ENCODE results near the gene ARSK. TPM values are rescaled to one million over a fixed set of nuclear protein-coding genes. Genes with fewer than 3 reads are reported as not detected.

Gene ARSK
- total RNA-seq, 1 experiment from 2014 or later: 8.5 TPM

GRCh38 chr5:95606419-95606818, 51.5 kb downstream of the ARSK start:
- H3K14ac ChIP-seq (ENCODE audit: insufficient read depth, low read length): no peak overlapping the region

More at GRCh38 chr5:95606419-95606818, 51.5 kb downstream of the ARSK start:
- Mint-ChIP-seq H3K4me1 (no peaks in the 10 kb centered on the region), H3K27me3 (ENCODE audit: low read depth) (peaks cover 2% of the 10 kb centered on the region), H3K9me3 (no peaks in the 10 kb centered on the region), H3K36me3 (ENCODE audit: insufficient read depth in 1 of 3, low read depth in 3 of 3) (no peaks in the 10 kb centered on the region; a peak in 1 of 7 replicates), H3K4me3 (no peak overlapping the region), H3K27ac (no peak overlapping the region; a peak in 1 of 7 replicates)
- no peak overlapping the region for H3K9ac ChIP-seq (ENCODE audit: extremely low read depth, insufficient read length, low read length)
- H3K18ac ChIP-seq (ENCODE audit: insufficient read length, low read depth, low read length): no peak overlapping the region
- no peak overlapping the region for H4K91ac ChIP-seq (ENCODE audit: insufficient read length, low read depth, low read length)
- H4K20me1 ChIP-seq (ENCODE audit: control insufficient read depth, insufficient read depth, insufficient read length): no peaks in the 10 kb centered on the region
- H2BK120ac ChIP-seq (ENCODE audit: low read depth, low read length, poor library complexity, severe bottlenecking): no peak overlapping the region
- no peak overlapping the region for H2BK5ac ChIP-seq (ENCODE audit: insufficient read length, low read length)
- H3K27ac ChIP-seq (ENCODE audit: insufficient read length, low read depth, low read length): no peak overlapping the region
- DNase-seq: no peak
- H3K56ac ChIP-seq (ENCODE audit: insufficient read length, low read depth, low read length): no peak overlapping the region
- H2BK20ac ChIP-seq (ENCODE audit: low read depth, low read length, poor library complexity, severe bottlenecking): no peak overlapping the region
- H3K4ac ChIP-seq (ENCODE audit: low read depth, low read length): no peak overlapping the region
- H4K8ac ChIP-seq (replicated peaks; ENCODE audit: insufficient read length, low read depth, low read length): no peak overlapping the region
- no peak overlapping the region for H2AFZ ChIP-seq (ENCODE audit: low read length)
- no peaks in the 10 kb centered on the region for H3K9me3 ChIP-seq (ENCODE audit: control insufficient read depth, low read depth, low read length)
- H3K79me2 ChIP-seq (ENCODE audit: insufficient read depth, low read length): no peaks in the 10 kb centered on the region
- no peak for TF ChIP-seq CTCF (conservative IDR thresholded peaks at IDR 0.05)
- no peak overlapping the region for H3T11ph ChIP-seq (ENCODE audit: low read length)
- WGBS (ENCODE audit: extremely low coverage, insufficient read length, low lambda C conversion rate): no CpG with 5 or more reads among the region's 1 CpG
- H3K79me1 ChIP-seq (ENCODE audit: insufficient read depth, low read depth, low read length, poor library complexity, severe bottlenecking): no peaks in the 10 kb centered on the region
- H2AK5ac ChIP-seq (ENCODE audit: insufficient read length, low read length): no peak overlapping the region
- no peak overlapping the region for H2BK15ac ChIP-seq (ENCODE audit: low read depth, low read length)
- no peak overlapping the region for H3K23ac ChIP-seq (ENCODE audit: insufficient read length, low read depth, low read length)
- H3K4me1 ChIP-seq (ENCODE audit: insufficient read depth, low read length): no peaks in the 10 kb centered on the region
- no peak overlapping the region for H4K5ac ChIP-seq (ENCODE audit: insufficient read length, low read depth, low read length)
- H3K4me2 ChIP-seq (ENCODE audit: insufficient read depth, insufficient read length, low read length): no peak overlapping the region
- H3K27me3 ChIP-seq (ENCODE audit: insufficient read depth, low read length): no peaks in the 10 kb centered on the region
- H2BK12ac ChIP-seq (ENCODE audit: insufficient read length, low read depth, low read length): no peak overlapping the region
- no peaks in the 10 kb centered on the region for H3K23me2 ChIP-seq (ENCODE audit: insufficient read length, low read depth, low read length, poor library complexity, severe bottlenecking)

Measured in H9 (cell line).